GM23338 (cell line): ENCODE measurements around the gene JCHAIN. TPM values are rescaled to one million over a fixed set of nuclear protein-coding genes. Genes with fewer than 3 reads are reported as not detected.

ENCODE experiments used
- ATAC-seq: fragments of 200-7000 bp; cut with Tn5 transposase; 3 replicates; pipeline ENCODE4 v1.9.1; 2020
- DNase-seq: peaks from one replicate; pipeline ENCODE4 v3.0.0-alpha.2; 2015; ENCODE audit warnings: low spot score
- H2AFZ ChIP-seq: fragments of 200-600 bp; sonication (generic); 2 replicates; pipeline ENCODE4 v1.8.0; 2016; ENCODE audit warnings: antibody characterized with exemption, mild to moderate bottlenecking, moderate library complexity
- H3F3A ChIP-seq: fragments of 200-600 bp; sonication (generic); replicated peaks from 2 replicates; pipeline ENCODE4 v1.8.0; 2017; ENCODE audit warnings: antibody characterized with exemption, mixed run types, low read depth
- H3K27ac ChIP-seq: fragments of 200-600 bp; sonication (generic); 2 replicates; pipeline ENCODE4 v1.6.1; 2016; ENCODE audit warnings: low read depth
- H3K27me3 ChIP-seq: fragments of 200-600 bp; sonication (generic); 2 replicates; pipeline ENCODE4 v1.8.0; 2016; ENCODE audit warnings: mild to moderate bottlenecking, mixed run types, moderate library complexity; ENCODE audit not compliant: insufficient read depth
- H3K36me3 ChIP-seq: fragments of 200-600 bp; sonication (generic); 2 replicates; pipeline ENCODE4 v1.8.0; 2016; ENCODE audit warnings: mild to moderate bottlenecking; ENCODE audit not compliant: insufficient read depth
- H3K4me1 ChIP-seq: fragments of 200-600 bp; sonication (generic); 2 replicates; pipeline ENCODE4 v1.8.0; 2016; ENCODE audit warnings: mild to moderate bottlenecking, moderate library complexity; ENCODE audit not compliant: insufficient read depth
- H3K4me2 ChIP-seq: fragments of 200-600 bp; sonication (generic); 2 replicates; pipeline ENCODE4 v1.7.1; 2017; ENCODE audit warnings: mixed run types
- H3K4me3 ChIP-seq: fragments of 200-600 bp; sonication (generic); 2 replicates; pipeline ENCODE4 v1.6.1; 2016; ENCODE audit warnings: mixed run types
- H3K79me2 ChIP-seq: fragments of 200-600 bp; sonication (generic); replicated peaks from 2 replicates; pipeline ENCODE4 v1.8.0; 2017; ENCODE audit warnings: mild to moderate bottlenecking; ENCODE audit not compliant: insufficient read depth
- H3K9me2 ChIP-seq: fragments of 200-600 bp; sonication (generic); 2 replicates; pipeline ENCODE4 v1.8.0; 2017; ENCODE audit not compliant: insufficient read depth
- H4K20me1 ChIP-seq: fragments of 200-600 bp; sonication (generic); replicated peaks from 2 replicates; pipeline ENCODE4 v1.8.0; 2017; ENCODE audit warnings: mild to moderate bottlenecking; ENCODE audit not compliant: insufficient read depth
- H3K27ac Mint-ChIP-seq: 2 replicates; pipeline ENCODE4 v1.8.0; 2020; ENCODE audit warnings: inconsistent platforms, mild to moderate bottlenecking, moderate library complexity, mixed read lengths
- H3K27me3 Mint-ChIP-seq: 3 replicates; pipeline ENCODE4 v1.8.0; 2022; ENCODE audit warnings: low read depth, mild to moderate bottlenecking, moderate library complexity, mixed read lengths, inconsistent platforms; ENCODE audit not compliant: insufficient read depth, poor library complexity
- H3K36me3 Mint-ChIP-seq: 3 replicates; pipeline ENCODE4 v1.8.0; 2021; ENCODE audit warnings: low read depth, mild to moderate bottlenecking, inconsistent platforms, moderate library complexity, mixed read lengths
- H3K4me1 Mint-ChIP-seq: 3 replicates; pipeline ENCODE4 v1.8.0; 2020; ENCODE audit warnings: mild to moderate bottlenecking, inconsistent platforms, mixed read lengths
- H3K4me3 Mint-ChIP-seq: 3 replicates; pipeline ENCODE4 v1.8.0; 2021; ENCODE audit warnings: moderate library complexity, mild to moderate bottlenecking, inconsistent platforms, mixed read lengths
- H3K9me3 Mint-ChIP-seq: 3 replicates; pipeline ENCODE4 v1.8.0; 2020; ENCODE audit warnings: moderate library complexity, mild to moderate bottlenecking, inconsistent platforms, mixed read lengths
- CREB1 ChIP-seq: fragments of 250-450 bp; sonication (Bioruptor Pico); IDR thresholded peaks from 2 replicates; pipeline ENCODE4 v1.5.0; 2020; ENCODE audit warnings: low read depth, mild to moderate bottlenecking, moderate library complexity
- JUNB ChIP-seq: IDR thresholded peaks from one replicate; pipeline ENCODE4 v1.6.1; 2016; ENCODE audit warnings: antibody characterized with exemption; ENCODE audit not compliant: unreplicated experiment
- NANOG ChIP-seq: IDR thresholded peaks from 2 replicates; pipeline ENCODE4 v1.6.1; 2016; ENCODE audit warnings: antibody characterized with exemption, borderline replicate concordance
- STAT1 ChIP-seq: IDR thresholded peaks from one replicate; pipeline ENCODE4 v1.6.1; 2016; ENCODE audit warnings: antibody characterized with exemption; ENCODE audit not compliant: unreplicated experiment
- ZNF114 ChIP-seq: fragments of 250-450 bp; sonication (Bioruptor Pico); IDR thresholded peaks from 2 replicates; pipeline ENCODE4 v1.5.0; 2020; ENCODE audit warnings: mild to moderate bottlenecking, moderate library complexity
- polyA plus RNA-seq: library from polyadenylated mRNA; unstranded; fragments of >200 nt; fragmentation: Nextera tagmentation; extraction: Ambion mirVana; gene quantifications from 2 replicates; pipeline ENCODE4 v1.2.1, GENCODE V29; 2016
- small RNA-seq: library from RNA; depleted of rRNA; stranded (forward); fragments of <200 nt; gene quantifications from one replicate; pipeline ENCODE3, GENCODE V24; 2014; ENCODE audit warnings: low replicate concordance
- total RNA-seq: library from RNA; depleted of rRNA; stranded (reverse); fragments of >200 nt; shearing (Covaris generic); gene quantifications from 2 replicates; pipeline ENCODE4 v1.2.3, GENCODE V29; 2014; rRNA removed
- TF ChIP-seq, protein P1 (sequence below): fragments of 250-450 bp; sonication (Bioruptor Pico); IDR thresholded peaks from 2 replicates; pipeline ENCODE4 v1.5.0; 2020; ENCODE audit warnings: mild to moderate bottlenecking, moderate library complexity

The JCHAIN gene
- total and polyA plus RNA-seq, 2 experiments from 2014 or later, result 0.23 TPM; not detected in 1

DNA sequence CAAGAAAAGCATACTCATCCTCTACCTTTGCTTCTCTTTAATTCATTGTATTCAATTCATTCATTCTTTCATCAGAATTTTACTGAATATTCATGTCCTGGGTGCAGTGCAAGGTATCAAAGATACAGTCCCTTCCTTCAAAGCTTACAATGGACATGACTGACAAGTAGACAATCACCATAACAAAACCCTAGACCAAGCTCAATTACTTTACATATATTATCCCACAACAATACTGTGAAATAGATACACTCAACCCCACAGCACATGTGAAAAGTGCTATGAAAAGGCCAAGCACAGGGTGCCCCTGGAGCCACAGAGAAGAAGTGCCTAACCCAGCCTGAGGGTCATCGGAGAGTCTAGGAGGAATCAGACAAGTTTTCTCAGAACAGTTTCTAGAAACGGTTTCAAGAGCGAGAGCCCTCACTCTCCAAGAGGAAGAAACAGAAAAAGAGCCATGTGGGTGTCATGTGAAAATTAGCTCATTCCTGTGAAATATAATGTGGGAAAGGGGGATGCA is 58.9 kb downstream of the JCHAIN start (continued):
- TF ChIP-seq, protein P1, sequence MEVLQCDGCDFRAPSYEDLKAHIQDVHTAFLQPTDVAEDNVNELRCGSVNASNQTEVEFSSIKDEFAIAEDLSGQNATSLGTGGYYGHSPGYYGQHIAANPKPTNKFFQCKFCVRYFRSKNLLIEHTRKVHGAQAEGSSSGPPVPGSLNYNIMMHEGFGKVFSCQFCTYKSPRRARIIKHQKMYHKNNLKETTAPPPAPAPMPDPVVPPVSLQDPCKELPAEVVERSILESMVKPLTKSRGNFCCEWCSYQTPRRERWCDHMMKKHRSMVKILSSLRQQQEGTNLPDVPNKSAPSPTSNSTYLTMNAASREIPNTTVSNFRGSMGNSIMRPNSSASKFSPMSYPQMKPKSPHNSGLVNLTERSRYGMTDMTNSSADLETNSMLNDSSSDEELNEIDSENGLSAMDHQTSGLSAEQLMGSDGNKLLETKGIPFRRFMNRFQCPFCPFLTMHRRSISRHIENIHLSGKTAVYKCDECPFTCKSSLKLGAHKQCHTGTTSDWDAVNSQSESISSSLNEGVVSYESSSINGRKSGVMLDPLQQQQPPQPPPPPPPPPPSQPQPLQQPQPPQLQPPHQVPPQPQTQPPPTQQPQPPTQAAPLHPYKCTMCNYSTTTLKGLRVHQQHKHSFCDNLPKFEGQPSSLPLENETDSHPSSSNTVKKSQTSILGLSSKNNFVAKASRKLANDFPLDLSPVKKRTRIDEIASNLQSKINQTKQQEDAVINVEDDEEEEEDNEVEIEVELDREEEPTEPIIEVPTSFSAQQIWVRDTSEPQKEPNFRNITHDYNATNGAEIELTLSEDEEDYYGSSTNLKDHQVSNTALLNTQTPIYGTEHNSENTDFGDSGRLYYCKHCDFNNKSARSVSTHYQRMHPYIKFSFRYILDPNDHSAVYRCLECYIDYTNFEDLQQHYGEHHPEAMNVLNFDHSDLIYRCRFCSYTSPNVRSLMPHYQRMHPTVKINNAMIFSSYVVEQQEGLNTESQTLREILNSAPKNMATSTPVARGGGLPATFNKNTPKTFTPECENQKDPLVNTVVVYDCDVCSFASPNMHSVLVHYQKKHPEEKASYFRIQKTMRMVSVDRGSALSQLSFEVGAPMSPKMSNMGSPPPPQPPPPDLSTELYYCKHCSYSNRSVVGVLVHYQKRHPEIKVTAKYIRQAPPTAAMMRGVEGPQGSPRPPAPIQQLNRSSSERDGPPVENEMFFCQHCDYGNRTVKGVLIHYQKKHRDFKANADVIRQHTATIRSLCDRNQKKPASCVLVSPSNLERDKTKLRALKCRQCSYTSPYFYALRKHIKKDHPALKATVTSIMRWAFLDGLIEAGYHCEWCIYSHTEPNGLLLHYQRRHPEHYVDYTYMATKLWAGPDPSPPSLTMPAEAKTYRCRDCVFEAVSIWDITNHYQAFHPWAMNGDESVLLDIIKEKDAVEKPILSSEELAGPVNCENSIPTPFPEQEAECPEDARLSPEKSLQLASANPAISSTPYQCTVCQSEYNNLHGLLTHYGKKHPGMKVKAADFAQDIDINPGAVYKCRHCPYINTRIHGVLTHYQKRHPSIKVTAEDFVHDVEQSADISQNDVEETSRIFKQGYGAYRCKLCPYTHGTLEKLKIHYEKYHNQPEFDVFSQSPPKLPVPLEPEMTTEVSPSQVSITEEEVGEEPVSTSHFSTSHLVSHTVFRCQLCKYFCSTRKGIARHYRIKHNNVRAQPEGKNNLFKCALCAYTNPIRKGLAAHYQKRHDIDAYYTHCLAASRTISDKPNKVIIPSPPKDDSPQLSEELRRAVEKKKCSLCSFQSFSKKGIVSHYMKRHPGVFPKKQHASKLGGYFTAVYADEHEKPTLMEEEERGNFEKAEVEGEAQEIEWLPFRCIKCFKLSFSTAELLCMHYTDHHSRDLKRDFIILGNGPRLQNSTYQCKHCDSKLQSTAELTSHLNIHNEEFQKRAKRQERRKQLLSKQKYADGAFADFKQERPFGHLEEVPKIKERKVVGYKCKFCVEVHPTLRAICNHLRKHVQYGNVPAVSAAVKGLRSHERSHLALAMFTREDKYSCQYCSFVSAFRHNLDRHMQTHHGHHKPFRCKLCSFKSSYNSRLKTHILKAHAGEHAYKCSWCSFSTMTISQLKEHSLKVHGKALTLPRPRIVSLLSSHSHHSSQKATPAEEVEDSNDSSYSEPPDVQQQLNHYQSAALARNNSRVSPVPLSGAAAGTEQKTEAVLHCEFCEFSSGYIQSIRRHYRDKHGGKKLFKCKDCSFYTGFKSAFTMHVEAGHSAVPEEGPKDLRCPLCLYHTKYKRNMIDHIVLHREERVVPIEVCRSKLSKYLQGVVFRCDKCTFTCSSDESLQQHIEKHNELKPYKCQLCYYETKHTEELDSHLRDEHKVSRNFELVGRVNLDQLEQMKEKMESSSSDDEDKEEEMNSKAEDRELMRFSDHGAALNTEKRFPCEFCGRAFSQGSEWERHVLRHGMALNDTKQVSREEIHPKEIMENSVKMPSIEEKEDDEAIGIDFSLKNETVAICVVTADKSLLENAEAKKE (CRISPR knock-in tag), result no peak

DNA sequence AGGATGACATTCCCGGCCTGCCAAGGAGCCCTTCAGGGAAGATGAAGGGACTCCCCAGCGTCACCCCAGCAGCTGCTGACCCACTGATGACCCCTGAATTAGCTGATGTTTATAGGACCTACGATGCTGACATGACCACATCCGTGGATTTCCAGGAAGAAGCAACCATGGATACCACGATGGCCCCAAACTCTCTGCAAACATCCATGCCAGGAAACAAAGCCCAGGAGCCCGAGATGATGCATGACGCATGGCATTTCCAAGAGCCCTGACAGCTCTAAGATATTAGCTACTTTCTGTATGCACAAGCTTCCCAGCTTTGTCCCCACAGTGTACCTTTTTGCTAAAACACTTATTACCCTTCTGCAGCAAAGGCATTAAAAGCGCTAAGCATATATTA is 59.8 kb downstream of the JCHAIN start:
- H3K9me3 Mint-ChIP-seq, result no peaks in the 10 kb centered on the region; the same call in 2 of the 3 replicates

More for the DNA sequence above, 59.8 kb downstream of the JCHAIN start:
- no peaks in the 10 kb centered on the region for H3K36me3 ChIP-seq
- Mint-ChIP-seq H3K27ac (no peak overlapping the region), H3K36me3 (no peaks in the 10 kb centered on the region), H3K4me1 (peaks cover 6% of the 10 kb centered on the region; the same call in 2 of the 3 replicates), H3K27me3 (peaks cover 2% of the 10 kb centered on the region), H3K4me3 (no peak overlapping the region)
- no peak overlapping the region for H3K27ac ChIP-seq
- no peak overlapping the region; the same call in 1 of the 2 replicates for H2AFZ ChIP-seq
- H3K4me3 ChIP-seq, result no peak overlapping the region
- H3K9me2 ChIP-seq, result peaks cover 7% of the 10 kb centered on the region
- ATAC-seq, result no peak
- H3K79me2 ChIP-seq, result no peaks in the 10 kb centered on the region
- no peak for DNase-seq
- no peaks in the 10 kb centered on the region for H3K27me3 ChIP-seq
- H3F3A ChIP-seq, result no peaks in the 10 kb centered on the region
- TF ChIP-seq STAT1 (no peak), ZNF114 (CRISPR knock-in tag) (no peak), JUNB (no peak), NANOG (no peak), CREB1 (CRISPR knock-in tag) (no peak)
- H3K4me1 ChIP-seq, result no peaks in the 10 kb centered on the region
- H4K20me1 ChIP-seq, result no peaks in the 10 kb centered on the region
- H3K4me2 ChIP-seq, result no peak overlapping the region

Small RNA genes lying within 50 kb of the gene (small RNA-seq; reads per million reads assigned to genes)
- gene RNU6-520P, result not detected
- 0.10 reads per million for gene RNU6-784P

Other genes starting within 250 kb of the JCHAIN start
- gene MUC7, start 194.3 kb downstream of the JCHAIN start, total RNA-seq, result not detected in 2 replicates
- gene MUC7, start 194.3 kb downstream of the JCHAIN start, polyA plus RNA-seq, result not detected in 2 replicates
- not detected in 2 replicates for gene AMTN, start 147.9 kb downstream of the JCHAIN start, total RNA-seq
- gene AMTN, start 147.9 kb downstream of the JCHAIN start, polyA plus RNA-seq, result not detected in 2 replicates
- gene AMBN, start 74.3 kb downstream of the JCHAIN start, total RNA-seq, result not detected in 2 replicates
- gene AMBN, start 74.3 kb downstream of the JCHAIN start, polyA plus RNA-seq, result not detected in 2 replicates
- gene ENAM, start 37.8 kb downstream of the JCHAIN start, total RNA-seq, result not detected in 2 replicates
- gene ENAM, start 37.8 kb downstream of the JCHAIN start, polyA plus RNA-seq, result not detected in 2 replicates
- gene UTP3, start 22.0 kb upstream of the JCHAIN start, total RNA-seq, result 29.9 and 36.9 TPM in 2 replicates
- 44.3 and 45.3 TPM in 2 replicates for gene UTP3, start 22.0 kb upstream of the JCHAIN start, polyA plus RNA-seq
- gene RUFY3, start 55.5 kb upstream of the JCHAIN start, total RNA-seq, result 26.6 and 29.2 TPM in 2 replicates
- gene RUFY3, start 55.5 kb upstream of the JCHAIN start, polyA plus RNA-seq, result 13.7 and 18.3 TPM in 2 replicates
- 101 and 108 TPM in 2 replicates for gene GRSF1, start 173.4 kb upstream of the JCHAIN start, total RNA-seq
- 71.1 and 77.3 TPM in 2 replicates for gene GRSF1, start 173.4 kb upstream of the JCHAIN start, polyA plus RNA-seq
- 30.2 and 40.4 TPM in 2 replicates for gene MOB1B, start 235.9 kb upstream of the JCHAIN start, total RNA-seq
- gene MOB1B, start 235.9 kb upstream of the JCHAIN start, polyA plus RNA-seq, result 7.3 and 7.9 TPM in 2 replicates